ENCODE data around the gene FNDC1.

Gene FNDC1

DNA sequence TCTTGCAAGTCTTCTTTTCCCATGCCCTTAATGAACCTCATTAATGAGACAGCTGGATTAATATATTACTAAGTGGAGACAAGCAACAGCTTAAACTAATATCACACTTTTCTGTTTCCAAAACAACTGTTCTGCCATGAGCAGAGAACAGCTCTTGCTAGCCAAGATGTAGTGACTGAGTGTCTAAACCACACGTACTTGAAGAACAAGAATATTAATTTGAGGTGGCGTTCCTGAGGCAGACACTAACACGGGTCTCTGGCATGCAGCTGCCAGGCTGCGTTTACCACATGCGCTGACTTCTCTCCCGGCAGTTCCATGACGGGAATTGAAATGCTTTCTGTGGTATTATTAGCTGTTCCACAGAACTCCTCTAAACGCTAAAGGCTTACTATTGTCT, 80.6 kb downstream of the FNDC1 start:
- Mint-ChIP-seq H3K9me3 (peaks cover 2% of the 10 kb centered on the region), H3K36me3 (no peaks in the 10 kb centered on the region), H3K27me3 (peaks cover 2% of the 10 kb centered on the region), H3K4me1 (no peaks in the 10 kb centered on the region), H3K27ac (no peak overlapping the region), H3K4me3 (no peak overlapping the region)
- ATAC-seq, result no peak

DNA sequence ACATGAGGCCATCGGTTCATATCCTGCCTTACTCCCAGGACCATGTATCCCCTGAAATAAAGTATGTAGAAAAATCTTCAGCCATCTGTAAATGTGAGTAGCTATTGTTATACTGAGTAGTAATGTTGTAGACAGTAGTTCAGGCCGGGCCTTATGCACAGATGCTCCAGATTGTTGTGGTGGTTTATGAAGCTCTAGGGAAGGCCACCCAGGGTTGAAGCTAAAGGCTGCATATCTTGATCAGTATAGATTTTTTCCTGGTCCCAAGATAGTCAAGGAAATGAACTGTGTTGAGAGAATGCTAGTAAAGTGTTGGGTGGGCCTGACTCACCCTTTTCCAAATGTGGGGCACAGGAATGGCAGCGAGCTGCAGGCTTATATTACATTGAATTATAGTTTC, 81.4 kb downstream of the FNDC1 start:
- no peaks in the 10 kb centered on the region for H3K36me3 Mint-ChIP-seq
- H3K27me3 Mint-ChIP-seq, result peaks cover 11% of the 10 kb centered on the region
- H3K9me3 Mint-ChIP-seq, result no peaks in the 10 kb centered on the region
- no peak overlapping the region for H3K4me3 Mint-ChIP-seq
- H3K27ac Mint-ChIP-seq, result no peak overlapping the region
- no peaks in the 10 kb centered on the region for H3K4me1 Mint-ChIP-seq
- no peak for ATAC-seq

DNA sequence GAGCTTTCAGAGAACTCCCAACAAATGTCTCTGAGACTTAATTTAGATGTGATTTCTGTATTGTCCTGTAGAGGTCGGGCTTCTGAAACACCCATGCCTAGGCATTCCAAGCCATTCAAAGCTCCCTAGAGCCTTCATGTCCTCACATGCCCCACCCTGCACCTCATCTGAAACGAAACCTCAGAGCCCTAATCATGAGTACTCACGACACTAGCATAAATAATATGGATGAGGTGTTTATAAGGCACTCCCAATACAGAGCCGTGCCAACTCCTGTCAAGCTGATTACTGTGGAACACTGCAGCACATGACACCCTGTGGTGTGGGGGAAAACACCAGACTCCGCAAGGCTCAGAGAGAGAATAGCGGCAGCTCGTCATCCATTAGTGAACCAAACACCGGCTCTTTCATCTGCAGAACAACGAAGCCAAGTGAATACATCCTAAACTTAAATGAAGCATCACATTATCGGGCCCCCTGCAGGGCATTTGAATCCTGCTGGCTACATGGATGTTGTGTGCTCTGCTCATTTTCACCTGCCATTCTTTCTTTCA, 83.8 kb downstream of the FNDC1 start:
- Mint-ChIP-seq H3K27ac (no peak overlapping the region), H3K27me3 (peaks cover 15% of the 10 kb centered on the region), H3K9me3 (no peaks in the 10 kb centered on the region), H3K4me1 (no peaks in the 10 kb centered on the region), H3K36me3 (no peaks in the 10 kb centered on the region), H3K4me3 (no peak overlapping the region)
- ATAC-seq, result no peak

DNA sequence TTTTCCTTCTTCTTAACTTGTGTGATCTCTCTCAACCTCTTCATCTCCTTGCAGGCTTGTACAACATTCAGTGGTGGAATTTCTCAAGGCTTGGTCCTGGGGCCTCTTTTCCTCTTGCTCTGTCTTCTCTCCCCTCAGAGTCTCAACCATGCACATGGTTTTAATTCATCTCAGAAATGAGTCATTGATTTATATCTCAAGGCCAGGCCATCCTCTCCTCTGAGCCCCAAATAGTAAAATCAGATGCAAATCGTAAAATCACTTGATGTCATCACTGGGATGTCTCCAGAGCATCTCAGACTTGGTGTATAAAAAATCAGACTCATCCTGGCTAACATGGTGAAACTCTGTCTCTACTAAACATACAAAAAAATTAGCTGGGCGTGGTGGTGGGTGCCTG, 85.0 kb downstream of the FNDC1 start:
- H3K4me1 Mint-ChIP-seq, result no peaks in the 10 kb centered on the region
- peaks cover 15% of the 10 kb centered on the region for H3K27me3 Mint-ChIP-seq
- H3K4me3 Mint-ChIP-seq, result no peak overlapping the region
- H3K9me3 Mint-ChIP-seq, result no peaks in the 10 kb centered on the region
- ATAC-seq, result no peak
- H3K36me3 Mint-ChIP-seq, result no peaks in the 10 kb centered on the region
- H3K27ac Mint-ChIP-seq, result no peak overlapping the region

DNA sequence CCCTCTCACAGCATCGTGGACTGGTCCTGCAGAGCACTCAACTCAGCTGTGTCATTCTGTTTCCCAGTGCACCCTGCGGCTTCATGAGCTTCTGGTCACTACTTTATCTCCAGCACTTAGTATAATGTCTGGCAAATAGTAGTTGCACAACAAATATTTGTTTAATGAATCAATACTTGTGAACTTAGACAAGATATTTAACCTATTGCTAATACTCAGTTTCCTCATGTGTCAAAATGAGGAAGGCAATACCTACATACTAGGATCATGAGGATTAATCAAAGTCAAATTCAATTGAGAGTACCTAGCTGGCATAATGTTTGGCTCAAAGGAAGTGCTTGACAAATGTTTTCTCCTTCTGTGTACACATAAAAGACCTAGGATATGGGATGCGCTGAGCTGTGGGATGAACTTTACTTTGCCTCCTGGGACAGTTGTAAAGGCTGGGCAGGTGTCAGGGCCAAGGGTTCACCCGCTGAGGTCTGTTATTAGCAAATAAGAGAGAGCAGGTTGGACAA, 86.3 kb downstream of the FNDC1 start:
- H3K36me3 Mint-ChIP-seq, result no peaks in the 10 kb centered on the region
- no peaks in the 10 kb centered on the region for H3K9me3 Mint-ChIP-seq
- H3K4me1 Mint-ChIP-seq, result no peaks in the 10 kb centered on the region
- no peak overlapping the region for H3K4me3 Mint-ChIP-seq
- no peak overlapping the region for H3K27ac Mint-ChIP-seq
- ATAC-seq, result no peak
- H3K27me3 Mint-ChIP-seq, result peaks cover 15% of the 10 kb centered on the region

DNA sequence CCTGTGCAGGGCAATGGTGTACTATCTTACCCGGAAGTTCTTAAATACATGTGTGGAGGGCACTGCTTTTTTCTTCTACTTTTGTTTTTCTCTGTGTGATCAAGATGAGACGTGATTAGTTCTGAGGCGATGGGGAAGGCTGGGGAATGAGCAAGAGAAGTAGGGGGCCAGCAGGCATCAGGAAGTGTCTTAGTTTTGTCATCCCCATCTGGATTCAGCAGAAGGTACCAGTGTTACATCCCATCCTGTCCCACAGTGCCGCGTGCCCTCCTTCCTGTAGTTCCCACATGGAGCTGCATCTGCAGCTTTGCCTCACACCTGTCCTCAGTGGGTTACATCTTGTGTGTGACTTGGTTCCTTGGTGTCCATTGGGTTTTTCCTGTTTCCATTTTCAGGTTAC, 86.9 kb downstream of the FNDC1 start:
- Mint-ChIP-seq H3K4me1 (no peaks in the 10 kb centered on the region), H3K4me3 (no peak overlapping the region), H3K36me3 (no peaks in the 10 kb centered on the region), H3K27ac (no peak overlapping the region), H3K9me3 (no peaks in the 10 kb centered on the region), H3K27me3 (peaks cover 15% of the 10 kb centered on the region)
- no peak for ATAC-seq

DNA sequence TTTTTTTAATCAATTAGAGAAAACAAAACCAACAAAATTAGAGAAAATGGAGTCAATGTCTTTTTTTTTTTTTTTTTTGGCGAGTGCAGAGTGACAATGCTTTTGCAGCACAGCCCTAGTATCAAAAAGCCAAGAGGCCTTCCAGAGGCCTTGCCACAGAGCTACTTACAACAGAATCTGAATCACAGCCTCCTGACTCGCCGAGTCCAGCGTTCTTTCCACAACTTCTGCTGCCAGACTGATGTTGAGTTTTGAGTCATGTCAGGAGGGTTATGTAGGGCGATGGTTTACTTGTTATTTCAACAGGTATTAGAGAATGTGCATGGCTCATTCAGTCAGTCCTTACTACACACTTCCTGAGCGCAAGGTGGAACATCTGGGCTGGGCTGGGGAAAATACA, 88.6 kb downstream of the FNDC1 start:
- no peak for ATAC-seq

DNA sequence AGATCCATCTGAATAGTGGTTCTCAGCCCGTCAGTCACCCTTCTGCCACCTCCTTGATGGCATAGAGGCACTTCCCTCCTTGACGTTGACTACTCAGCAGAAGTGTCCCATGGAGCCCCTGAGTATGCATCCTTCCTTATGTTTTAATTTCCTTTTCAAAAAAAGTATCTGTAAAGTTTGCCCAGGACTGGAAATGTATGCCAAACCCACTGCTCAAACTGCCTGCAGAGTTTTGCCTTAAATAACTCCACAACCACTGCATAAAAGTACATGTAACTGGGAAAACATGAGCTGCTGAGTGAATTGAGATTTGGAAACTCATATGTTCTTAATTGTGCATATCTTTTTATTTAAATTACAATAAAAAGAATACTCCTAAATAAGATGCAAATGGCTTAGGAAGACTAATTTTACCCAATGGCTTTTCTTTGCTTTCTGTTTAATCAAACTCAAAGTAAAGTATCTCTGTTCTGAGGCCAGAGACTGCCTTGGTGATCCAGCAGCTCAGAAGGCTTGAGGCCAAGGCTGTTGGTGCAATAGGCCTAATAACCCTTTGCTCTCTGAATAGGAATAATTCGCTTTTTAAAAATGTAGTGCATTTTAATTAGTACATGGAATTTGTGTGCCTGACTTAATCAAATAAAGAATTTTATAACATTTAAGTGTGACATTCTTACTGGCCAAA, 90.4 kb downstream of the FNDC1 start:
- no peaks in the 10 kb centered on the region for H3K9me3 Mint-ChIP-seq
- H3K36me3 Mint-ChIP-seq, result no peaks in the 10 kb centered on the region
- no peak overlapping the region for H3K27ac Mint-ChIP-seq
- H3K4me3 Mint-ChIP-seq, result no peak overlapping the region
- ATAC-seq, result no peak
- H3K27me3 Mint-ChIP-seq, result peaks cover 26% of the 10 kb centered on the region
- H3K4me1 Mint-ChIP-seq, result no peaks in the 10 kb centered on the region

More for the DNA sequence above, 88.6 kb downstream of the FNDC1 start:
- H3K4me1 Mint-ChIP-seq, result no peaks in the 10 kb centered on the region
- peaks cover 21% of the 10 kb centered on the region for H3K27me3 Mint-ChIP-seq
- H3K36me3 Mint-ChIP-seq, result no peaks in the 10 kb centered on the region
- H3K27ac Mint-ChIP-seq, result no peak overlapping the region
- H3K4me3 Mint-ChIP-seq, result no peak overlapping the region
- no peaks in the 10 kb centered on the region for H3K9me3 Mint-ChIP-seq

DNA sequence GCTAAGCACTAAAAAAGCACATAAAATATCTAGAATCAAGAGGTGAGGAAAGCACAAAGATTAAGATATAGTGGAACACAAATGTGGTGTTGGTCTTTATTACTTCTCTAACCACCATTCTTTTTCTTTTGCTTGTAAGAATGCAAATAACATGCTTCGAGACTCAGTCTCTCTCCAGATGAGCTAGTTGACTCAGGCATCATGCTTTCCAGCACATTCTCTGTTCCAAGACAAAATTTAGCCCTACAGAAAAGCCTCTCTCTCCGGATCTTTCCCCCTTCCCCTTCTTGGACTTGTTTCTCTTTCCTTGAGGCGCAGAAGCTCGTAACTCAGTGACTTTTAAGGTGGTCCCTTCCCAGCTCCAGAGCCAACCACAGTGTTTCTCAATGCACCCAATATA, 91.0 kb downstream of the FNDC1 start:
- Mint-ChIP-seq H3K27me3 (peaks cover 20% of the 10 kb centered on the region), H3K9me3 (no peaks in the 10 kb centered on the region), H3K27ac (no peak overlapping the region), H3K4me3 (no peak overlapping the region), H3K36me3 (no peaks in the 10 kb centered on the region), H3K4me1 (no peaks in the 10 kb centered on the region)
- ATAC-seq, result no peak

DNA sequence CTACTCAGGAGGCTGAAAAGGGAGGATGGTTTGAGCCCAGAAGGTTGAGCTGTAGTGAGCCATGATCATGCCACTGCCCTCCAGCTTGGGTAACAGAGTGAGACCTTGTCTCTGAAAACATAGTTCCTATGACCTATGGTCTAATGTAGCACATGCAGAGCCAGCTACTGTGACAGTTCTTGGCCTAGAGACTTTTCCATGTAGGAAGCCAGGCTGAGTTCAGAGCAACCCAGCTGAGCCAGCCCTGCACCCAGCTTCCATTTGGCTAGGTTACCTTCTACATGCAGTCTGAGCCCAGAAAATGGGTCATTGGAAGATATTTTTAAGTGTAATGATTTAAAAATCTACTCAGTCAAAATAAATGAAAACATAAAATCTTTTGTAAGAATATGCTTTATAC, 92.8 kb downstream of the FNDC1 start:
- no peak overlapping the region for H3K4me3 Mint-ChIP-seq
- H3K27me3 Mint-ChIP-seq, result peaks cover 13% of the 10 kb centered on the region
- ATAC-seq, result no peak
- no peak overlapping the region for H3K27ac Mint-ChIP-seq
- H3K9me3 Mint-ChIP-seq, result no peaks in the 10 kb centered on the region
- no peaks in the 10 kb centered on the region for H3K4me1 Mint-ChIP-seq
- no peaks in the 10 kb centered on the region for H3K36me3 Mint-ChIP-seq

DNA sequence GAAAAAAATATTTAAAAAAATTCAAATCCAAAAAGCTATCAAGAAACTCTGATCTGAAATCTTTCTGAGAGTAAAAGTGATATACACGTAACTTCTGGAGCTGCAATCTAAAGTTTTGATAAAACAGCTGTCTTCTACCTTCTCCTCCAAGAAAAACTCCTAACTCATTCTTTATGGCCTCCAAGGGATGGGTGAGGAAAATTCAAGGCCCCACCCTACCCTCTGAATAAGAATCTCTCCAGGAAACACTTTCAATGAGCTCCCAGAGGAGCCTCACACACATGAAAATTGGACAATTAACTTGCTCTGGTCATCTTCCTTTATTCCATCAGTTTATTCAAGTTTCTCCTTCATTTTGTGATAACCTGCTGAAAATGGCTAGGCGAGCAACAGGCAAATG, 93.4 kb downstream of the FNDC1 start:
- ATAC-seq, result no peak
- no peak overlapping the region for H3K4me3 Mint-ChIP-seq
- peaks cover 2% of the 10 kb centered on the region for H3K9me3 Mint-ChIP-seq
- H3K36me3 Mint-ChIP-seq, result no peaks in the 10 kb centered on the region
- H3K4me1 Mint-ChIP-seq, result no peaks in the 10 kb centered on the region
- H3K27ac Mint-ChIP-seq, result no peak overlapping the region
- H3K27me3 Mint-ChIP-seq, result peaks cover 19% of the 10 kb centered on the region

DNA sequence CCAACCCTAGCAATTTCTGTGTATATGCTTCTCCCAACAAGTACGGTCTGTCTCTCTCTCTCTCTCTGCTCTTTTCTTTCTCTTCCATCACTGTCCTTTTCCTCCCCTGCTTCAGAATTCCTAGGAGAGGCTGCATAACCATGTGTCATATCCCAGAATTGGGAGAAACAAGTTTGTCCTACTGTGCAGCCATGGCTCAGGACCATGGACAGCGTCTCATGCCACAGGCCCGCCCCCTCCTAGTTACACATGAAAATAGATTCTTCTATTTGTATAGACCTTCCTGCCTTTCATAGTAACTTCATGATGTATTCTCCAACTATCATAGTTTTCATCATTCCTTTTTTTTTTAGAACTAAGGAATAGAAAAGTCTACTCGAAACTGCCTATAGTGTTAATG, 98.0 kb downstream of the FNDC1 start:
- Mint-ChIP-seq H3K36me3 (no peaks in the 10 kb centered on the region), H3K4me1 (no peaks in the 10 kb centered on the region), H3K4me3 (no peak overlapping the region), H3K27ac (no peak overlapping the region), H3K9me3 (peaks cover 9% of the 10 kb centered on the region), H3K27me3 (peaks cover 30% of the 10 kb centered on the region)
- no peak for ATAC-seq

DNA sequence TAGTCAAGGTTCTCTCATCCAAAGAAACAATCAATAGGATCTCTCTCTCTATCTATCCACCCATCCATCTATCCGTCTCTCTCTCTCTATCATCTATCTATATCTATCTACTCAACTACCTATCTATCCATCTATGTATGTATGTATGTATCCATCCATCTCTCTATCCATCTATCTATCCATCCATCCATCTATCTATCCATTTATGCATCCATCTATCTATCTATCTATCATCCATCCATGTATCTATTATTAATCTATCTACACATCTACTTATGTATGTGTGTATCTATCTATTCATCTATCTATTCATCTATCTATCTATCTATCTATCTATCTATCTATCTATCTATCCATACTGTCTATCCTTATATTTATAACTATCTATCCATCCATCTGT, 99.3 kb downstream of the FNDC1 start:
- Mint-ChIP-seq H3K27me3 (peaks cover 20% of the 10 kb centered on the region), H3K36me3 (no peaks in the 10 kb centered on the region), H3K4me1 (no peaks in the 10 kb centered on the region), H3K9me3 (peaks cover 9% of the 10 kb centered on the region), H3K27ac (no peak overlapping the region), H3K4me3 (no peak overlapping the region)
- no peak for ATAC-seq

DNA sequence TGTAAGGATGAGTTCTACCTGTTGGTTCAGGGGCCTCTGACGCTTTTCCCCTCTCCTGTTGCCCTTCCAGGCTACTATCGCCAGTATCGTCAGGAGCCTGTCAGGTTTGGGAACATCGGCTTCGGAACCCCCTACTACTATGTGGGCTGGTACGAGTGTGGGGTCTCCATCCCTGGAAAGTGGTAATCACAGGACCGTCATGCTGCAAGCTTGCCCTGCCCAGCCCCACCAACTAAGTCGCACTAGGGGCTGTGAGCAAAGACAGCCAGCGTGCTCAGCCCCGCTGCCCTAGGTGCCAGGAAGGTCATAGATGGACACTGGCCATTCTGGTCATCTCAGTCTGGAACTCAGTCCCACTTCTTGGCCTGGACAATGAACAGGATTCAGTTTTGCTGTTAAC, 102.1 kb downstream of the FNDC1 start:
- Mint-ChIP-seq H3K9me3 (peaks cover 9% of the 10 kb centered on the region), H3K4me1 (no peaks in the 10 kb centered on the region), H3K27me3 (peaks cover 31% of the 10 kb centered on the region), H3K4me3 (no peak overlapping the region), H3K27ac (no peak overlapping the region), H3K36me3 (no peaks in the 10 kb centered on the region)
- ATAC-seq, result peak; percentile 18

DNA sequence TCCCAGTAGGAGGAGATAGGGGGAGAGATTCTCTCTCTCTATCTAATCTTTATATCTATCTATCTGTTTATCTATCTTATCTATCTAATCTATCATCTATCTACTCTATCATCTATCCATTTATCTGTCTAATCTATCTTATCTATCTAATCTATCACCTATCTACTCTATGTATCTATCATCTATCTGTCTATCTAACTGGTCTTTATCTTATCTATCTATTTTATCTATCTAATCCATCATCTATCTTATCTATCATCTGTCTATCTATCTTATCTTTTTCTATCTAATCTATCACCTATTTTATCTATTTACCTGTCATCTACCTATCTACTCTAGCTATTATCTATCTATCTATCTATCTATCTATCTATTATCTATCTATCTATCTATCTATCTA, 109.4 kb downstream of the FNDC1 start:
- no peaks in the 10 kb centered on the region for H3K36me3 Mint-ChIP-seq
- no peak for ATAC-seq
- no peaks in the 10 kb centered on the region for H3K4me1 Mint-ChIP-seq
- no peaks in the 10 kb centered on the region for H3K9me3 Mint-ChIP-seq
- H3K4me3 Mint-ChIP-seq, result no peak overlapping the region
- H3K27ac Mint-ChIP-seq, result no peak overlapping the region
- peaks cover 37% of the 10 kb centered on the region for H3K27me3 Mint-ChIP-seq

DNA sequence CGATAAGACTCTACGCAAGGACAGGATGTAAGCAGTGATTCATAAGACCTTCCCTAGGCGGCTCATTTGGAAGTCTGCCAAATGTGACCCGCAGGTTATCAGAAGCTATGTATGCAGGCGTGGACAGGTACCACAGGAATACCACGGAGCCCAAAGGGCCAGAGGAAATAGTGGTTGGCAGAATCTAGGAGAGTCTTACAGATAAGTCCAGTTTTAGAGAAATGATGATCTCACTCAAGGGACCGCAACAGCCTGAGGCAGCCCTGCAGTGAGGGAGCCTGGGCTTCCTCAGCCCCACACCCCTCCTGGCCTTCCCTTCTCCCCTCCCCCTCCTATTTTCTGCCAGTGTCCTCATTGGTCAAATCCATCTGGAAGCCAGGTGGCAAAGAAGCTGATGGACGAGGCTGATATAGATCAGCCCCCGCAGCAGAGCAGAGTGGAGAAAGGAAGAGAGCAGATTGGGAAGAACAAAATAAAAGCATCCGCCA, 110.6 kb downstream of the FNDC1 start:
- Mint-ChIP-seq H3K4me1 (no peaks in the 10 kb centered on the region), H3K9me3 (no peaks in the 10 kb centered on the region), H3K27me3 (peaks cover 37% of the 10 kb centered on the region), H3K27ac (no peak overlapping the region), H3K36me3 (no peaks in the 10 kb centered on the region), H3K4me3 (no peak overlapping the region)
- ATAC-seq, result no peak
